GM12864 (cell line): Measurements from ENCODE around the gene POC1B.

Source experiments
- DNase-seq: peaks from one replicate; pipeline ENCODE4 v3.0.0-alpha.2; 2011; ENCODE audit warnings: low read depth
- H3K4me3 ChIP-seq: 2 replicates; pipeline ENCODE4 v1.5.1; 2011; ENCODE audit warnings: mild to moderate bottlenecking, low read depth, low read length, control low read depth
- TF ChIP-seq, protein P1 (sequence below): IDR thresholded peaks from 2 replicates; pipeline ENCODE4 v1.5.1; 2011; ENCODE audit warnings: low read depth, mild to moderate bottlenecking, moderate library complexity, low read length, control low read depth, inconsistent platforms; ENCODE audit errors: missing control alignments

POC1B gene

DNA sequence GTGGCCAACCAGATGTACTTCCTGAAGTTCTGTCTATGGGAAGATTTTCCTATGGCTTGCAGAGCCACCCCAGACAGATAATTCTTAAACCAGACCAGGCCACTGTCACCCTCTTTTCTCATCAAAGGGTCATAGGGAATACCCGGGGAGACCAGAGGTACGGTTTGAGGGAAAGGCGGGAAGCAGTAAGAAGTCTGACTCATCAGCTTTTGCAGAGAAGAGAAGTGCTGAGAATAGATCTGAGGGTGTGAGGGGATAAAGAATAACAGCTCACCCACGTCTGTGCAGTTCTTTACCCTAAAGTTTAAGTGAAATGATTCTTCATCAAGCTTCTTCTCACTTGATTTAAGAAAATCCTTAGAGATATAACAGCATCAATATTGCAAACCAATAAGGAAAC, 21.3 kb upstream of the POC1B start:
- TF ChIP-seq, protein P1, sequence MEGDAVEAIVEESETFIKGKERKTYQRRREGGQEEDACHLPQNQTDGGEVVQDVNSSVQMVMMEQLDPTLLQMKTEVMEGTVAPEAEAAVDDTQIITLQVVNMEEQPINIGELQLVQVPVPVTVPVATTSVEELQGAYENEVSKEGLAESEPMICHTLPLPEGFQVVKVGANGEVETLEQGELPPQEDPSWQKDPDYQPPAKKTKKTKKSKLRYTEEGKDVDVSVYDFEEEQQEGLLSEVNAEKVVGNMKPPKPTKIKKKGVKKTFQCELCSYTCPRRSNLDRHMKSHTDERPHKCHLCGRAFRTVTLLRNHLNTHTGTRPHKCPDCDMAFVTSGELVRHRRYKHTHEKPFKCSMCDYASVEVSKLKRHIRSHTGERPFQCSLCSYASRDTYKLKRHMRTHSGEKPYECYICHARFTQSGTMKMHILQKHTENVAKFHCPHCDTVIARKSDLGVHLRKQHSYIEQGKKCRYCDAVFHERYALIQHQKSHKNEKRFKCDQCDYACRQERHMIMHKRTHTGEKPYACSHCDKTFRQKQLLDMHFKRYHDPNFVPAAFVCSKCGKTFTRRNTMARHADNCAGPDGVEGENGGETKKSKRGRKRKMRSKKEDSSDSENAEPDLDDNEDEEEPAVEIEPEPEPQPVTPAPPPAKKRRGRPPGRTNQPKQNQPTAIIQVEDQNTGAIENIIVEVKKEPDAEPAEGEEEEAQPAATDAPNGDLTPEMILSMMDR, result no peak
- DNase-seq, result no peak

DNA sequence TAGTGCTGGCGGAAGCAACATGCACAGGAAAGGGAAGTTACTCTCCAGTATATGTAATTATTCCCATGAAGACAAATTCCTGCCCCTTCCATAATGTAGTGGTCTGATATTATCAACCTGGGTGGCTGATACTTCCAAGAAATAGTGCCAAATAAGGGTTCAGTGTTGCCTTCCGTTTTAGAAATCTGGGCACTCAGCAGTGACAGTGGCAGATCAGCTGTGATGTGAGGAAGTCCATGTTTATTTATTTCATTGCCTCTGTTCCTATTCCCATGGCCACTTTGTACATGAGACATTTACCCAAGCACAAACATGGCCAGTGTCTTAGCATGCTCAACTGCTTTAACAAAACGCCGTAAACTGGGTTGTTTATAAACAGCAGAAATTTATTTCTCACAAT, 20.3 kb upstream of the POC1B start:
- DNase-seq, result no peak
- H3K4me3 ChIP-seq, result no peak overlapping the region
- TF ChIP-seq, protein P1, result no peak

More for the DNA sequence above, 21.3 kb upstream of the POC1B start:
- H3K4me3 ChIP-seq, result no peak overlapping the region

DNA sequence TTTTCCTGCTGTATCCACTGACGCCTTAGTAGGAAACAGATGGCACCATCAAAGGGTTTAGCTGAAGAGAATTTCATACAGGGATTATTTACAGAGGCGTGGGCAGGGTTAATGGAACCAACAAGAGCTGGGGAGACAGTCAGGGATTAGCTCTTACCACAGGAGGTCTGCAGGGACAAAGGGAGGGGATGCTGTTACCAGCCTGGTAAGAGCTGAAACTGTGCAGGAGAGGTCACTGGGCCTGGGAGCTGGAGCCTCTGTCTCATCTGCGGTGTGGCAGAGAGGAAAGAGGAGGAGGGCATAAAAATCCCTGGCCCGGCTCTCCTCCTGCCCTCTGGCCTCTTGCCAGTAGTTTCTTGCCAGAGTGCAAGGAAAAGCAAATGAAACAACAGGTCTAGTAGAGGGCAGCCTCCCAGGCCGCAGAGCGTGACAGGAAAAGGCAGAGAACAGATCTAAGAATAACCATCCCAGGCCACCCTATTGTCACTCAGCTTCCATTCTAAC, 18.9 kb upstream of the POC1B start:
- TF ChIP-seq, protein P1, result no peak

DNA sequence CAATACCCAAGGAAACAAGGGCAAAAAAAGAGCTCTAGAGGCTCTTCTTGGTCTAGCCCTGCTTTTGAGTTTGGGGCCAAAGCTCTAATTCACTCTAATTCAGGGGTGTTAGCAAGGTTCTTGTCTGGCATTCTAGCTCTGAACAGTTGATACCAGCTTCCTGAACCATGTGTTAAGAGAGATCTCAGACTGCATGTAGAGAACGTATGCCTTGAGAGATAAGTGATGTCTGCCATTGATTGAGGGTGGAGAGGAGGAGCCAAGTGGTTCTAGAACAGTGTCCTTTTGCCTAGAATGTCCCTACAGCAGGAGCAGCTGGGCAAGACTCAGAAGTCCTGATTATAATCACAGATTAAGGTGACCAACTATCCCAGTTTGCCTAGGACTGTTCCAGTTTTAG, 18.2 kb upstream of the POC1B start:
- H3K4me3 ChIP-seq, result no peak overlapping the region
- TF ChIP-seq, protein P1, result no peak
- DNase-seq, result no peak

More for the DNA sequence above, 18.9 kb upstream of the POC1B start:
- no peak overlapping the region for H3K4me3 ChIP-seq
- DNase-seq, result no peak

DNA sequence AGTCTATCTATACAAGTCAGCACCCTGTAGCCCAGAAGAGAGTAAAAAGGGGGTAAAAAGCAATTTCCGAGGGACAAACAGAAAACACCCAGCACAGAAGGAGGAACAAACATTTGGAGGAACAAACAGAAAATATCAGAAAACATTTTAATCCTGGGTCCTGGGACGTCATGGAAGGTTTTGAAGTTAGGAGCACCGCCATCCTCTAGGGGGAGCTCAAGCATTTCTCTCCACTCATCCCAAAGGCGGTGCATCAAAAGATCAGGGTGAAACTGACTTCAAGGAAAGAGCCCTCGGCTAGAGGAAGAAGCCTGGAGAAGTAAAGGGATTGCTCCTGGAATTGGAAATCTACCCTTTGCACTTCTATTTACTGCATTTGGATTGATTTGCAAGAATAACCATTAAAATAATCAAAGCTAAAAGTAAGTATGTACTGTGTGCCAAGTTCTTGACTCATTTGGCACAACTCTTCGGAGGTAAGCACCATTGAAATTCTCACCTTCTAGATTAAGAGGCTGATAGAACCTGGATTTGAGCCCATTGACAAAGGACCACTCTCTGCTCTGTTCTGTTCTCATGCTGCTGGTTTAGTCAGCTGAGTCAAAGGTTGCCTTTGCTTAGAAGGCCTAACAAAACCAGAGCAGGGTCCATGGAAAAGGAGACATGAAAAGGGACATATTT, 17.2 kb upstream of the POC1B start:
- DNase-seq, result no peak
- TF ChIP-seq, protein P1, result peak; percentile 87
- H3K4me3 ChIP-seq, result no peak overlapping the region

DNA sequence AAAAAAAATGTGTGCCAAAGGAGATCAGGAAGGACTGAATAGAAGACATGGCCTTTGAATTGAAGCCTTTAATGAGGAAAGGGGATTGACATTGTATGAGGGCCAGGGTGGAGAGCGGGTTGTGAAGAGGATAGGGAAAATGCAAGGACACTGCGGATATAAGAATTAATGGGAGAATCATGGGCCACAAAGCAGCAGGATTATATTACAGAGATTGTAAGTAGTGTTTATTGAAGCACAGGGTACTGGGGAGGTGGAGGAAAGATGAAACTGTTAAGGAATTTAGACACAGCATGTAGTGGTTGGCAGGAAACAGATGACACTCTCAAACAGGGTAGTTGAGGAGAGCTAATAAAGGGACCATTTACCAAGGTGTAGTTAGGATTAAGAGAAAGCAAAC, 16.4 kb upstream of the POC1B start:
- TF ChIP-seq, protein P1, result no peak
- no peak overlapping the region for H3K4me3 ChIP-seq
- no peak for DNase-seq

DNA sequence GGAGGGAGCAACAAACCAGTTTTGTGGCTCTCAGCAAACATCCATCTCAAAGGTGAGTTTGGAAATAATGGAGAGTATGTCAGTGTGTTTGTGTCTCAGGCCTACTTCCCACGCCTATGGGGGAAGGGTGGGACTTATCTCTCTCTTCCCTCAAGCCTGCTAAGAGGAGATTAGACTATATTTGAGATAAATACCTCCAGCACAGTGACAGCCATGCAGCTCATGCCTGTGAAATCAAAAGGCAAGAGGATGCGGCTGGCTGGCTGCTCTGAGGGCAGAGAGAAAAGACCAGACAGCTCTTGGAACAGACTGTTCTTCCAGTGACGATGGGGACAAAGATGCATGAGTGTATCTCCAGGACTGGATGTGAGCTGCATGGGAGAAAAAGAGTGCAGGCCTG, 14.7 kb upstream of the POC1B start:
- TF ChIP-seq, protein P1, result no peak
- no peak overlapping the region for H3K4me3 ChIP-seq
- no peak for DNase-seq
